OCI-LY1 (cell line): ENCODE data around the gene LIMCH1.

Experiments
- H2AFZ ChIP-seq: fragments of 200-600 bp; sonication (generic), shearing (Covaris generic); 2 replicates; pipeline ENCODE4 v1.6.0; 2014; ENCODE audit warnings: antibody characterized with exemption, mild to moderate bottlenecking, low read length
- H3F3A ChIP-seq: fragments of 200-600 bp; sonication (generic), shearing (Covaris generic); 2 replicates; pipeline ENCODE4 v1.6.0; 2014; ENCODE audit warnings: mild to moderate bottlenecking, antibody characterized with exemption, low read length, moderate library complexity; ENCODE audit not compliant: insufficient read depth
- H3K27ac ChIP-seq: fragments of 200-600 bp; sonication (generic); 2 replicates; pipeline ENCODE4 v1.5.1; 2014; ENCODE audit warnings: low read length, mixed run types, mild to moderate bottlenecking, low read depth; ENCODE audit not compliant: poor library complexity, severe bottlenecking
- H3K27me3 ChIP-seq: fragments of 200-600 bp; sonication (generic); 2 replicates; pipeline ENCODE4 v1.6.0; 2014; ENCODE audit warnings: antibody characterized with exemption, mild to moderate bottlenecking, low read length, moderate library complexity; ENCODE audit not compliant: insufficient read depth
- H3K36me3 ChIP-seq: fragments of 200-600 bp; sonication (generic); 2 replicates; pipeline ENCODE4 v1.6.1; 2014; ENCODE audit warnings: mild to moderate bottlenecking, antibody characterized with exemption, low read length, moderate library complexity, mixed read lengths; ENCODE audit not compliant: insufficient read depth
- H3K4me1 ChIP-seq: fragments of 200-600 bp; sonication (generic); 2 replicates; pipeline ENCODE4 v1.5.1; 2014; ENCODE audit warnings: mild to moderate bottlenecking, low read length, moderate library complexity; ENCODE audit not compliant: insufficient read depth, severe bottlenecking
- H3K4me2 ChIP-seq: fragments of 200-600 bp; sonication (generic), shearing (Covaris generic); 2 replicates; pipeline ENCODE4 v1.6.1; 2014; ENCODE audit warnings: low read length
- H3K4me3 ChIP-seq: fragments of 200-600 bp; sonication (generic); 2 replicates; pipeline ENCODE4 v1.5.1; 2014; ENCODE audit warnings: low read length, low read depth, mild to moderate bottlenecking, mixed read lengths; ENCODE audit not compliant: poor library complexity, severe bottlenecking
- H3K79me2 ChIP-seq: fragments of 200-600 bp; shearing (Covaris generic); 2 replicates; pipeline ENCODE4 v1.6.1; 2016; ENCODE audit warnings: mixed run types, low read length, mixed read lengths; ENCODE audit not compliant: insufficient read depth
- H3K9ac ChIP-seq: fragments of 200-600 bp; sonication (generic), shearing (Covaris generic); 2 replicates; pipeline ENCODE4 v1.6.1; 2014; ENCODE audit warnings: mild to moderate bottlenecking, low read length, mixed read lengths
- H3K9me2 ChIP-seq: fragments of 200-600 bp; sonication (generic), shearing (Covaris generic); 2 replicates; pipeline ENCODE4 v1.6.1; 2014; ENCODE audit warnings: low read depth, mild to moderate bottlenecking, low read length, mixed read lengths
- H3K9me3 ChIP-seq: fragments of 200-600 bp; shearing (Covaris generic); 2 replicates; pipeline ENCODE4 v1.6.1; 2014; ENCODE audit warnings: low read length, mixed read lengths
- H4K20me1 ChIP-seq: fragments of 200-600 bp; sonication (generic), shearing (Covaris generic); 2 replicates; pipeline ENCODE4 v1.6.0; 2016; ENCODE audit warnings: mild to moderate bottlenecking, low read length; ENCODE audit not compliant: insufficient read depth
- EZH2 ChIP-seq: fragments of 200-600 bp; sonication (generic), shearing (Covaris generic); IDR thresholded peaks from 2 replicates; pipeline ENCODE4 v1.8.0; 2017; ENCODE audit warnings: borderline replicate concordance, mixed run types, mild to moderate bottlenecking, antibody characterized with exemption, low read length, moderate library complexity, mixed read lengths
- TF ChIP-seq, protein P1 (sequence below): fragments of 200-600 bp; sonication (generic), shearing (Covaris generic); IDR thresholded peaks from 2 replicates; pipeline ENCODE4 v1.5.1; 2017; ENCODE audit warnings: mild to moderate bottlenecking, antibody characterized with exemption, low read length, moderate library complexity, mixed read lengths

The LIMCH1 gene

DNA sequence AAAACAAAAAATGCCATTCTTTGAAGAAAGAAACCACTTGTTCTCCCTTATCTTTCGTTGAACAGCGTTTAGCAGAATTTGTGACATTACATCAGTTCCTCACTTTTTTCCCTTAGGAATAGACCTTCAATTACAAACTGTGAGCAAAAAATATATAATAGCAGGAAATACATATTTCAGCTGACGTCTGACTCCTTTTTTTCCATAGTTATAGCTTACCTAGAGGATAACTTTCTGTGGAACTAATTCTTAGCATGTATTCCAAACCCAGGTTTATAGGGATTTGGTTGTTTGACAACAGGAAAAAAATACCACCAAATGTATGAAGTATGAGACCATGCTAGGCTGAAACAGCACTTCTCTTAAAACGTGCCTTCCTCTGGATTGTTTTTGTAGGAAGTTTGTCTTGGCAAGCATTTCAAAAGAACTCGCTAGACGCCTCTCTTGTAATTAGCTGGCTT is 2.0 kb upstream of the LIMCH1 start:
- Histone ChIP-seq H3K9me2 (no peaks in the 10 kb centered on the region), H3K4me2 (no peak overlapping the region), H3K27ac (no peak overlapping the region), H4K20me1 (no peaks in the 10 kb centered on the region), H3K79me2 (no peaks in the 10 kb centered on the region), H3K36me3 (no peaks in the 10 kb centered on the region), H2AFZ (no peak overlapping the region), H3K9me3 (no peaks in the 10 kb centered on the region), H3K27me3 (no peaks in the 10 kb centered on the region), H3K4me1 (no peaks in the 10 kb centered on the region), H3K9ac (no peak overlapping the region), H3F3A (no peaks in the 10 kb centered on the region), H3K4me3 (no peak overlapping the region)
- no peak for TF ChIP-seq EZH2
- TF ChIP-seq, protein P1, sequence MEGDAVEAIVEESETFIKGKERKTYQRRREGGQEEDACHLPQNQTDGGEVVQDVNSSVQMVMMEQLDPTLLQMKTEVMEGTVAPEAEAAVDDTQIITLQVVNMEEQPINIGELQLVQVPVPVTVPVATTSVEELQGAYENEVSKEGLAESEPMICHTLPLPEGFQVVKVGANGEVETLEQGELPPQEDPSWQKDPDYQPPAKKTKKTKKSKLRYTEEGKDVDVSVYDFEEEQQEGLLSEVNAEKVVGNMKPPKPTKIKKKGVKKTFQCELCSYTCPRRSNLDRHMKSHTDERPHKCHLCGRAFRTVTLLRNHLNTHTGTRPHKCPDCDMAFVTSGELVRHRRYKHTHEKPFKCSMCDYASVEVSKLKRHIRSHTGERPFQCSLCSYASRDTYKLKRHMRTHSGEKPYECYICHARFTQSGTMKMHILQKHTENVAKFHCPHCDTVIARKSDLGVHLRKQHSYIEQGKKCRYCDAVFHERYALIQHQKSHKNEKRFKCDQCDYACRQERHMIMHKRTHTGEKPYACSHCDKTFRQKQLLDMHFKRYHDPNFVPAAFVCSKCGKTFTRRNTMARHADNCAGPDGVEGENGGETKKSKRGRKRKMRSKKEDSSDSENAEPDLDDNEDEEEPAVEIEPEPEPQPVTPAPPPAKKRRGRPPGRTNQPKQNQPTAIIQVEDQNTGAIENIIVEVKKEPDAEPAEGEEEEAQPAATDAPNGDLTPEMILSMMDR: no peak

DNA sequence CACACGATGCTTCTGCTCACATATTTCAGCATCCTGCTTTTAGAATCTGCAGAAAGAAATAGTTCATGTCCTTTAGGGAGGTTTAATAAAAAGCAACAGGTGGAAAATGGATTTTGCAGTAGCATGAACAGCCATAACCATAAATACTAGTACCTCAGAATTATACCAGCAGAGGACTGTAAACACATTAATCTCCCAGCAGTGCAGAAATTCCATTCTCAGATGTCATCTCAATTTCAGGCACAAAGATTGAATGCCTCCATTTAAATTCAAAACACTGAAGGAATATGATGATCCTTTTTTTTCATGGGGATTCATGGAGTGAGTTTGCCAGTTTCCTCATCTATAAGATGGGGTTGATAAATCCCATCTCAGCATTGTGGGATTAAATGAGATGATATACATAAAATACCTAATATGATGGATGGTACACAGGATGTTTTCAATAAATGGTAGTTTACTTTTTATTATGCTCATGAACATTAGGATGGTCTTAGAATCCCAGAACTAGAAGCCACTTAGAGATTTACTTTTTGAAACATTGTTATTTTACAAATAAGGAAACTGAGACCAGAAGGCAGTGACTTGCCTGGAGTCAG is 566 bp upstream of the LIMCH1 start:
- no peaks in the 10 kb centered on the region for H4K20me1 ChIP-seq
- no peaks in the 10 kb centered on the region for H3K36me3 ChIP-seq
- no peaks in the 10 kb centered on the region for H3F3A ChIP-seq
- H3K27me3 ChIP-seq: no peaks in the 10 kb centered on the region
- no peak overlapping the region for H2AFZ ChIP-seq
- no peak overlapping the region for H3K9ac ChIP-seq
- H3K4me2 ChIP-seq: no peak overlapping the region
- no peaks in the 10 kb centered on the region for H3K9me2 ChIP-seq
- H3K4me3 ChIP-seq: no peak overlapping the region
- TF ChIP-seq, protein P1: no peak
- no peak for TF ChIP-seq EZH2
- no peaks in the 10 kb centered on the region for H3K79me2 ChIP-seq
- no peak overlapping the region for H3K27ac ChIP-seq
- no peaks in the 10 kb centered on the region for H3K9me3 ChIP-seq
- H3K4me1 ChIP-seq: no peaks in the 10 kb centered on the region

DNA sequence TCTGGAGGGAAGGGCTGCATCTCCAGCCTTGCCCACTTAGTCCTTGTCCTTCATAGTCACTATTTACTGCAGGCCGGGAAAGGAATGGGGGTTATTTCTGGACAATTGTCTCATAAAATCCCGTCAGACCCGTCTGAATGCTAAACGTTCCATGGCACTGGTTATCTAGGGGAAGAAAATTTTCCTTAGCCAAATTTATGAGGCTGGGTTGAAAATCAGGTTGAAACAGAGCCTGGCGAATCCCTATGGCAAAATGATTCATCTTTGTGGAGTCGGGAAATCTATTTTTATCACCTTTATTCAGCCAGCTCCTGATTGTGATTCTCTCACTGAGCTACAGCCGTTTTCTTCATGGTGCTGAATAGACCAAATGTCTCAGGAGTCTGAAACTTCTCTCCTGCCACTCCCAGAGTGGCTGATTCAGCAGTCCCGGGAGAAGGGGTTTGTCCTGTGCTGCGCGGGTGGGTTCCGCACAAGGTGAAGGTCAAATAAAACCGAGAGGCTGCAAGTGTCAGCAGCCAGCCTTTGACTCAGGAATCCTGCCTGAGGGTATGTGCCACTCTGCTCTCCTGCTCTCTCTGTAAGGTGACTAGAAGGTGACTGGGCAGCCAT is 1.0 kb downstream of the LIMCH1 start:
- Histone ChIP-seq H3K4me1 (no peaks in the 10 kb centered on the region), H3K36me3 (no peaks in the 10 kb centered on the region), H3K4me3 (no peak overlapping the region), H3K9me3 (no peaks in the 10 kb centered on the region), H3F3A (no peaks in the 10 kb centered on the region), H3K9ac (no peak overlapping the region), H4K20me1 (no peaks in the 10 kb centered on the region), H3K27ac (no peak overlapping the region), H2AFZ (no peak overlapping the region), H3K4me2 (no peak overlapping the region), H3K9me2 (no peaks in the 10 kb centered on the region), H3K27me3 (no peaks in the 10 kb centered on the region), H3K79me2 (no peaks in the 10 kb centered on the region)
- TF ChIP-seq EZH2: no peak
- TF ChIP-seq, protein P1: no peak
